ENCODE data around the gene SIPA1L3. TPM values are rescaled to one million over a fixed set of nuclear protein-coding genes. Genes with fewer than 3 reads are reported as not detected.

Gene SIPA1L3
- total RNA-seq, 1 donor from 2014 or later = 27.1 TPM

DNA sequence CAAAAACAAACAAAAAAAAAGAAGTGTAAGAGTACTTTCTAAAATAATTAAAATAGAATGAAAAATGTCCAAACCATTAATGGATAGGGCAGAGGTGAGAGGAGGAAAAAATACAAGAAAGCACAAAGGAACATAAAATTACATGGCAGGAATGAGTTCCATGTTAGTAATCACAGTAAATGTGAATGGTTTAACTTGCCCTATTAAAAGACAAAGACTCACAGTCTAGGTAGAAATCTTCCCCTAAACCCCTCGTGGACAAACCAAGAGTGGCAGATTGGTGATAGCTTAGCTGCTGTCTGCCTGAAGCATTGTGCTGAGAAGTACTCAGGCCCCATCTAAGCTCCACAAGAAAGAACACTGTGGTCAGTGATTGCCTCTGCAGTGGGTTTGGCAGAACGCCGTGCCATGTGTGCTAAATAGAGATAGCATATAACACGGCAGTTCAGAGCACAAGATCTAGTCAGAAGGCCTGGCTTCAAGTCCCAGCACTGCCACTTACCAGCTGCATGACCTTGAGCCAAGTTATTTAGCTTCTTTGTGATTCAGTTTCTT is 213.5 kb downstream of the SIPA1L3 start:
- Histone ChIP-seq H3K36me3 (peaks cover 18 to 40% of the 10 kb centered on the region in 2 donors), H3K4me3 (no peak overlapping the region), H3K4me1 (no peaks in the 10 kb centered on the region), H3K27ac (no peak overlapping the region), H3K27me3 (no peaks in the 10 kb centered on the region), H3K9me3 (peaks cover 0 to 6% of the 10 kb centered on the region in 2 donors)
- intact Hi-C loops (cut with DNase I) = no loop called here
- no peak for DNase-seq (ENCODE audit: low spot score in 2 of 2)
- TF ChIP-seq, protein P1, sequence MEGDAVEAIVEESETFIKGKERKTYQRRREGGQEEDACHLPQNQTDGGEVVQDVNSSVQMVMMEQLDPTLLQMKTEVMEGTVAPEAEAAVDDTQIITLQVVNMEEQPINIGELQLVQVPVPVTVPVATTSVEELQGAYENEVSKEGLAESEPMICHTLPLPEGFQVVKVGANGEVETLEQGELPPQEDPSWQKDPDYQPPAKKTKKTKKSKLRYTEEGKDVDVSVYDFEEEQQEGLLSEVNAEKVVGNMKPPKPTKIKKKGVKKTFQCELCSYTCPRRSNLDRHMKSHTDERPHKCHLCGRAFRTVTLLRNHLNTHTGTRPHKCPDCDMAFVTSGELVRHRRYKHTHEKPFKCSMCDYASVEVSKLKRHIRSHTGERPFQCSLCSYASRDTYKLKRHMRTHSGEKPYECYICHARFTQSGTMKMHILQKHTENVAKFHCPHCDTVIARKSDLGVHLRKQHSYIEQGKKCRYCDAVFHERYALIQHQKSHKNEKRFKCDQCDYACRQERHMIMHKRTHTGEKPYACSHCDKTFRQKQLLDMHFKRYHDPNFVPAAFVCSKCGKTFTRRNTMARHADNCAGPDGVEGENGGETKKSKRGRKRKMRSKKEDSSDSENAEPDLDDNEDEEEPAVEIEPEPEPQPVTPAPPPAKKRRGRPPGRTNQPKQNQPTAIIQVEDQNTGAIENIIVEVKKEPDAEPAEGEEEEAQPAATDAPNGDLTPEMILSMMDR (IDR thresholded peaks at IDR 0.05) = no peak

- Histone ChIP-seq H3K27me3 (no peaks in the 10 kb centered on the region), H3K36me3 (peaks cover 21 to 40% of the 10 kb centered on the region in 2 donors)
Measured at GRCh38 chr19:38122402-38123093, 215.5 kb downstream of the SIPA1L3 start.

GRCh38 chr19:38125238-38125637 is 218.2 kb downstream of the SIPA1L3 start:
- intact Hi-C loops (cut with DNase I) = no loop called here
- Histone ChIP-seq H3K4me1 (no peaks in the 10 kb centered on the region), H3K27me3 (no peaks in the 10 kb centered on the region), H3K36me3 (peaks cover 12 to 18% of the 10 kb centered on the region in 2 donors), H3K27ac (no peak overlapping the region), H3K9me3 (peaks cover 0 to 3% of the 10 kb centered on the region in 2 donors), H3K4me3 (no peak overlapping the region)
- DNase-seq (ENCODE audit: low spot score in 2 of 2) = no peak
- TF ChIP-seq, protein P1 (IDR thresholded peaks at IDR 0.05) = no peak

More at GRCh38 chr19:38122402-38123093, 215.5 kb downstream of the SIPA1L3 start:
- Histone ChIP-seq H3K27ac (no peak overlapping the region), H3K4me3 (no peak overlapping the region), H3K9me3 (peaks cover 0 to 6% of the 10 kb centered on the region in 2 donors), H3K4me1 (no peaks in the 10 kb centered on the region)
- intact Hi-C loops (cut with DNase I) = no loop called here
- DNase-seq (ENCODE audit: low spot score in 2 of 2) = no peak
- TF ChIP-seq, protein P1 (IDR thresholded peaks at IDR 0.05) = no peak

- intact Hi-C loops (cut with DNase I) = no loop called here
- Histone ChIP-seq H3K27me3 (no peaks in the 10 kb centered on the region), H3K4me1 (no peaks in the 10 kb centered on the region), H3K4me3 (no peak overlapping the region), H3K27ac (no peak overlapping the region), H3K36me3 (peaks cover 2 to 4% of the 10 kb centered on the region in 2 donors), H3K9me3 (no peaks in the 10 kb centered on the region)
- TF ChIP-seq, protein P1 (IDR thresholded peaks at IDR 0.05) = no peak
- no peak for DNase-seq (ENCODE audit: low spot score in 2 of 2)
Measured at GRCh38 chr19:38130399-38130798, 223.4 kb downstream of the SIPA1L3 start.

DNA sequence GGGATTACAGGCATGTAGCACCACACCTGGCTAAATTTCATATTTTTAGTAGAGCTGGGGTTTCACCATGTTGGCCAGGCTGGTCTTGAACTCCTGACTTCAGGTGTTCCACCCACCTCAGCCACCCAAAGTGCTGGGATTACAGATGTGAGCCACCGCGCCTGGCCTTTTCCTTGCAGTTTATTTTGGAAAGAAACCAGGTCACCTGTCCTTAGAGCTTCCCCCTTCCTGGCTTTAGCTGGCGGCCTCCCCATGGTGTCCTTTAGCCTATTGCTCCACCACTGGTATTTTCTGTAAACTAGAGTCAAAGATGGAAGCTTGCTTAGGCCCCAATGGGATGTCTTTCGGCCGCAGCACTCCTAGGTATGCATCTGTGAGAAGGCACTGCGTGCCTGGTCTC is 225.8 kb downstream of the SIPA1L3 start:
- Histone ChIP-seq H3K36me3 (peaks cover 0 to 4% of the 10 kb centered on the region in 2 donors), H3K4me3 (no peak overlapping the region), H3K4me1 (no peaks in the 10 kb centered on the region), H3K9me3 (no peaks in the 10 kb centered on the region), H3K27me3 (no peaks in the 10 kb centered on the region), H3K27ac (no peak overlapping the region)
- DNase-seq (ENCODE audit: low spot score in 2 of 2) = no peak
- intact Hi-C loops (cut with DNase I) = no loop called here
- TF ChIP-seq, protein P1 (IDR thresholded peaks at IDR 0.05) = no peak
